Body of pancreas (tissue), 4 donors: Measurements from ENCODE around the gene UHMK1. TPM values are rescaled to one million over a fixed set of nuclear protein-coding genes. Genes with fewer than 3 reads are reported as not detected.

Experiments
- ATAC-seq: fragments of 150-250 bp; one replicate; pipeline ENCODE4 v1.9.1; 2016
- DNase-seq, 4 donors: peaks; one replicate each; pipeline ENCODE4 v3.0.0-alpha.2; 2019
- H3K27ac ChIP-seq, 4 donors: fragments of 200-600 bp; sonication (generic); 1 replicate in 3 of 4; 2 replicates in 1 of 4; pipeline versions ENCODE4 v1.5.1 to v1.6.1; 2016 to 2019; ENCODE audit warnings: mild to moderate bottlenecking in 1 of 4, mixed read lengths in 1 of 4, moderate library complexity in 1 of 4
- H3K27me3 ChIP-seq, 2 donors: fragments of 200-600 bp; sonication (generic); one replicate each; pipeline ENCODE4 v1.6.0; 2016; ENCODE audit warnings: mild to moderate bottlenecking in 1 of 2
- H3K36me3 ChIP-seq, 2 donors: fragments of 200-600 bp; sonication (generic); replicated peaks in 1 of 2; 2 replicates each; pipeline ENCODE4 v1.5.1; 2016; ENCODE audit warnings: low read depth in 2 of 2; ENCODE audit not compliant: insufficient read depth in 1 of 2
- H3K4me1 ChIP-seq: fragments of 200-600 bp; sonication (generic); one replicate; pipeline ENCODE4 v1.6.0; 2016
- H3K4me3 ChIP-seq, 2 donors: fragments of 200-600 bp; sonication (generic); 1 replicate in 1 of 2; 2 replicates in 1 of 2; pipeline ENCODE4 v1.5.1; 2016 to 2019
- H3K9me3 ChIP-seq, 3 donors: fragments of 200-600 bp; sonication (generic); 1 replicate in 2 of 3; 2 replicates in 1 of 3; pipeline ENCODE4 v1.5.1; 2016
- POLR2A ChIP-seq, 3 donors: fragments of 450-650 bp; IDR thresholded peaks; one replicate each; pipeline ENCODE4 v1.6.1; 2016; ENCODE audit warnings: antibody characterized with exemption in 3 of 3, mild to moderate bottlenecking in 2 of 3
- WGBS, 2 donors: methylation state at CpG; one replicate each; pipeline ENCODE4 v1.1.5; 2017; 5-methylcytosine and 5-hydroxymethylcytosine counted together
- intact Hi-C: fragments of 100-400 bp; cut with DNase I; formaldehyde crosslinking; loops from one replicate; pipeline ENCODE4 v1.15.1; 2023
- total RNA-seq, 2 donors: library from RNA; depleted of rRNA; stranded (reverse); fragments of >200 nt; gene quantifications; one replicate each; pipeline ENCODE4 v1.1.0, GENCODE V29; 2016
- TF ChIP-seq, protein P1 (sequence below), 7 experiments: fragments of 450-650 bp in 4 of 7; fragments of 200-600 bp in 3 of 7; sonication (generic) in 3 of 7; IDR thresholded peaks; one replicate each; pipeline ENCODE4 v1.5.1; 2016 to 2019; ENCODE audit warnings: antibody characterized with exemption in 7 of 7

The UHMK1 gene
- total RNA-seq, 2 donors from 2014 or later: 23.1 to 27.7 TPM

DNA sequence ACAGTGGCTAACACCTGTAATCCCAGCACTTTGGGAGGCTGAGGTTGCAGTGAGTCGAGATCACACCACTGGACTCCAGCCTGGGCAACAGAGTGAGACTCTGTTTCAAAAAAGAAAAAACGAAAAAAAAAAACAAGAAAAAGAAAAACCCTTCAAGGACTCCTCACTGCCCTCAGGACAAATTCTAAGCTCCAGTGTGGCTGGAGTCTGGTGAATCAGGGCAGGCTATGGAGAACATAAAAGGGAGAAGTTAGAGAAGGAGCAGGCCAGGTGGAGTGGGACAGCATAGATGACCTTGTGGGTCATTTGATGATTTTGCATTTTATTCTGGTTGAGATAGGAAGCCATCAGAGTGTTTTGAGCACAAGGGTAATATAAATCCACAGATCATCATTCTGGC lies 51.4 kb downstream of the UHMK1 start:
- DNase-seq (no peak), ATAC-seq (no peak)
- Histone ChIP-seq H3K36me3 (no peaks in the 10 kb centered on the region), H3K9me3 (no peaks in the 10 kb centered on the region), H3K4me3 (no peak overlapping the region), H3K27me3 (no peaks in the 10 kb centered on the region), H3K4me1 (no peaks in the 10 kb centered on the region), H3K27ac (no peak overlapping the region)
- intact Hi-C loops: no loop called here
- WGBS, 2 donors: 83 to 86% methylated on average over 2 of the region's 2 CpGs
- TF ChIP-seq, protein P1, sequence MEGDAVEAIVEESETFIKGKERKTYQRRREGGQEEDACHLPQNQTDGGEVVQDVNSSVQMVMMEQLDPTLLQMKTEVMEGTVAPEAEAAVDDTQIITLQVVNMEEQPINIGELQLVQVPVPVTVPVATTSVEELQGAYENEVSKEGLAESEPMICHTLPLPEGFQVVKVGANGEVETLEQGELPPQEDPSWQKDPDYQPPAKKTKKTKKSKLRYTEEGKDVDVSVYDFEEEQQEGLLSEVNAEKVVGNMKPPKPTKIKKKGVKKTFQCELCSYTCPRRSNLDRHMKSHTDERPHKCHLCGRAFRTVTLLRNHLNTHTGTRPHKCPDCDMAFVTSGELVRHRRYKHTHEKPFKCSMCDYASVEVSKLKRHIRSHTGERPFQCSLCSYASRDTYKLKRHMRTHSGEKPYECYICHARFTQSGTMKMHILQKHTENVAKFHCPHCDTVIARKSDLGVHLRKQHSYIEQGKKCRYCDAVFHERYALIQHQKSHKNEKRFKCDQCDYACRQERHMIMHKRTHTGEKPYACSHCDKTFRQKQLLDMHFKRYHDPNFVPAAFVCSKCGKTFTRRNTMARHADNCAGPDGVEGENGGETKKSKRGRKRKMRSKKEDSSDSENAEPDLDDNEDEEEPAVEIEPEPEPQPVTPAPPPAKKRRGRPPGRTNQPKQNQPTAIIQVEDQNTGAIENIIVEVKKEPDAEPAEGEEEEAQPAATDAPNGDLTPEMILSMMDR (IDR thresholded peaks at IDR 0.05): no peak
- TF ChIP-seq POLR2A (IDR thresholded peaks at IDR 0.05): no peak

DNA sequence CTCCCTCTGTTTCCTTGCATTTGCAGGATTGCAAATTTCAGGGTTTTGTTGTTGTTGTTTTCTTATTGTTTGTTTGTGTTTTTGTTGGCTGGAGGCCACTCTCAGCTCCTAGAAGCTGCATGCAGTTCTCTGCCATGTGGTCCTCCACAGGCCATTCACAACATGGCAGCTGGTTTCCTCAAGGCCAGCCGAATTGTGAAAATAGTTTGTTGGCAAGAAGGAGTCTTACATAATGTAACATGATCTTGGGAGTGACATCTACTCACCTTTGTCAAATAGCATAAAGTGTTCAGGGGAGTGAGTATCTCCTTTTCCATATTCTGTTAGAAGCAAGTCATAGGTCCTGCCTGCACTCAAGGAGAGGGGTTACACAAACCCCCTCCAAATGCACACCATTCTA lies 53.3 kb downstream of the UHMK1 start:
- TF ChIP-seq POLR2A (IDR thresholded peaks at IDR 0.05): no peak
- TF ChIP-seq, protein P1 (IDR thresholded peaks at IDR 0.05): no peak
- ATAC-seq (peak; percentile 56), DNase-seq (peak in 3 of 4 donors; percentile 18 to 44 (median 34))
- H3K4me3 ChIP-seq: no peak overlapping the region
- H3K27ac ChIP-seq: no peak overlapping the region
- H3K27me3 ChIP-seq: no peaks in the 10 kb centered on the region
- no peaks in the 10 kb centered on the region for H3K36me3 ChIP-seq
- no peaks in the 10 kb centered on the region for H3K9me3 ChIP-seq
- intact Hi-C loops: no loop called here
- H3K4me1 ChIP-seq: no peaks in the 10 kb centered on the region
- 21 to 65% methylated on average over 1 of the region's 1 CpG for WGBS, 2 donors

DNA sequence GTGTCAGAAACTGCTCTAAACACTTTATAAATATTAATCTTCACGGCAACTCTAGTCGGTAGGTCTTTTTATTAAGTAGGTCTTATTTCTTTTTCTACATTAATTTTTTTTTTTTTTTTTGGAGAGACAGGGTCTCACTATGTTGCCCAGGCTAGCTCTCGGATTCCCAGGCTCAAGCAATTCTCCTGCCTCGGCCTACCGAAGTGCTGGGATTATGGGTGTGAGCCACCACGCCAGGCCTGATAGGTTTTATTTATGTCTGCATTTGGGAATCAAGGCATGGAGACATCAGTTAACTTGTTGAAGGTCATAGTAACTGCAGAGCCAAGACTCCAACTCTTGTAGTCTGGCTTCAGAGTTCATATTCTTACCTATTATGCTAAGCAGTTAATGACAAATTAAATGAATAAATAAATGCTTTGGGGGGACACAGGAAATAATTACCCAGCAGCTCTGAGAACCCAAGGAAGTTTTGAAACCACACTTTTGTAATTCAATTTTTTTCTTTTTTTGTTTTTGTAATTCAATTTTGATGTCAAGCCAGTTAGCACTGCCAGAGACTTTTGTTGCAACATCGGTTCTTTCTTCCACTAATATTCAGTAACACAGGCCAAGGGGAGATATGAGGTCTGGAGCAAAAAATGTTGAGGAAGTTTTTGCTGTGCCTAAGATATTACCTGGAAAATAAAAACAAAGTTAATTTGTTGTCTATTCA lies 54.5 kb downstream of the UHMK1 start:
- H3K4me1 ChIP-seq: no peaks in the 10 kb centered on the region
- no peak for TF ChIP-seq POLR2A (IDR thresholded peaks at IDR 0.05)
- TF ChIP-seq, protein P1 (IDR thresholded peaks at IDR 0.05): no peak
- ATAC-seq: peak; percentile 40
- H3K27me3 ChIP-seq: no peaks in the 10 kb centered on the region
- no peaks in the 10 kb centered on the region for H3K9me3 ChIP-seq
- WGBS, 2 donors: 78 to 85% methylated on average over 7 of the region's 7 CpGs
- no peak overlapping the region for H3K27ac ChIP-seq
- DNase-seq: no peak
- intact Hi-C loops: no loop called here
- no peak overlapping the region for H3K4me3 ChIP-seq
- no peaks in the 10 kb centered on the region for H3K36me3 ChIP-seq

DNA sequence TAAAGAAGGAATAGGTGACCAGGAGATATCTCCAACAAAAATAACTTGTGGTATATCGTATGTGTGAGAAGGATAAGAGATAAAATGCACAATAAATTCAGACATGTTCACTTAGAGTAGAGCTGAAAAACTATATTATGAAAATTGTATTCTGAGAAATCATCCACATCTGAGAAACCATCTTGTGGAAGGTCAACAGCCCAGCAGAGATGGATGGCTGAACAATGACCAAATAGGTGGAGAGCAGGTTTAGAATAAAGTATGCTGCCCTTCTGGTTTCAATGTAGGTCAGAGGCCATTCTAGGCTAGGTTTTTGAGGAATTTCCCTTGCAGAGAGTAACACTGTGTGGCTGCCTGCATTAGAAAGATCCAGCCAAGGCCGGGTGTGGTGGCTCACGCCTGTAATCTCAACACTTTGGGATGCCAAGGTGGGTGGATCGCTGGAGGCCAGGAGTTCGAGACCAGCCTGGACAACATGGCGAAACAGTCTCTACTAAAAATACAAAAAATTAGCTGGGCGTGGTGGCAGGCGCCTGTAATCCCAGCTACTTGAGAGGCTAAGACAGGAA lies 55.1 kb downstream of the UHMK1 start:
- ATAC-seq (no peak), DNase-seq (no peak)
- H3K9me3 ChIP-seq: no peaks in the 10 kb centered on the region
- WGBS, 2 donors: 86 to 92% methylated on average over 8 of the region's 8 CpGs
- H3K4me1 ChIP-seq: no peaks in the 10 kb centered on the region
- intact Hi-C loops: no loop called here
- H3K4me3 ChIP-seq: no peak overlapping the region
- H3K27ac ChIP-seq: no peak overlapping the region
- TF ChIP-seq, protein P1 (IDR thresholded peaks at IDR 0.05): no peak
- TF ChIP-seq POLR2A (IDR thresholded peaks at IDR 0.05): no peak
- no peaks in the 10 kb centered on the region for H3K36me3 ChIP-seq
- no peaks in the 10 kb centered on the region for H3K27me3 ChIP-seq

DNA sequence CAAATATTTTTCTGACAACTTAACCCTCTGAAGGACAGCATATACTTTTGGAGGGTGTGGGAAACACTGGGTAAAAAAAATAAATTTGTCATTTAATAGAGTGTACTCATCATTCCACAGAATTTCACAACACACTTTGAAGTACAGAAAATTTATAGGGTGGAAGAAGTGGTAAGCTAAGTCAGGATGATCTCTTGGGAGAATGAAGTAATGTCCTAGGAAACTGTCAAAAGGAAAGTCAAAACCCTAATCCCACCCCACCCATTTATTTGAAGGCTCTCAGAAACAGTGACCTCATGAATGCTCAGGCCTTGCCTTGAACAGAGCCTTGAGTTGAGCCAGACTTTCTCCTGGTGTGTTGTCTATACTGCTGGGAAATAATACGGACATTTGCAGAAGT lies 56.6 kb downstream of the UHMK1 start:
- WGBS, 2 donors: 75 to 100% methylated on average over 1 of the region's 1 CpG
- DNase-seq (no peak), ATAC-seq (no peak)
- Histone ChIP-seq H3K27me3 (no peaks in the 10 kb centered on the region), H3K9me3 (no peaks in the 10 kb centered on the region), H3K27ac (no peak overlapping the region), H3K4me3 (no peak overlapping the region), H3K36me3 (no peaks in the 10 kb centered on the region), H3K4me1 (no peaks in the 10 kb centered on the region)
- no peak for TF ChIP-seq POLR2A (IDR thresholded peaks at IDR 0.05)
- TF ChIP-seq, protein P1 (IDR thresholded peaks at IDR 0.05): no peak
- intact Hi-C loops: no loop called here
